Testis (tissue), 3 donors: Measurements from ENCODE around the gene MS4A6E. TPM values are rescaled to one million over a fixed set of nuclear protein-coding genes. Genes with fewer than 3 reads are reported as not detected.
"Not testable (repeated sequence)": the region's sequence is repeated elsewhere in the genome, so short reads cannot be mapped to it uniquely, and the experiment has no call there.

Experiments used
- DNase-seq: peaks from one replicate; pipeline ENCODE4 v3.0.0-alpha.2; 2019
- H3K27ac ChIP-seq, 2 donors: fragments of 200-600 bp; sonication (generic); one replicate each; pipeline ENCODE4 v1.5.1; 2019
- H3K27me3 ChIP-seq: fragments of 200-600 bp; sonication (generic); one replicate; pipeline ENCODE4 v1.5.1; 2019
- H3K36me3 ChIP-seq: fragments of 200-600 bp; sonication (generic); one replicate; pipeline ENCODE4 v1.5.1; 2017; ENCODE audit warnings: low read depth; ENCODE audit errors: missing control alignments
- H3K4me1 ChIP-seq: fragments of 200-600 bp; sonication (generic); one replicate; pipeline ENCODE4 v1.5.1; 2019
- H3K4me3 ChIP-seq, 2 donors: fragments of 200-600 bp; sonication (generic); one replicate each; pipeline ENCODE4 v1.5.1; 2017 to 2019
- H3K9me3 ChIP-seq: fragments of 200-600 bp; sonication (generic); one replicate; pipeline ENCODE4 v1.5.1; 2017
- CTCF ChIP-seq, 3 experiments: fragments of 450-650 bp in 2 of 3; fragments of 200-600 bp in 1 of 3; sonication (generic) in 1 of 3; IDR thresholded peaks; one replicate each; pipeline ENCODE4 v1.5.1; 2016 to 2019; ENCODE audit warnings: antibody characterized with exemption in 3 of 3, mild to moderate bottlenecking in 2 of 3, moderate library complexity in 1 of 3
- POLR2A ChIP-seq: fragments of 450-650 bp; IDR thresholded peaks from one replicate; pipeline ENCODE4 v1.6.1; 2017; ENCODE audit warnings: antibody characterized with exemption, mild to moderate bottlenecking, moderate library complexity
- WGBS, 2 donors: methylation state at CpG; one replicate each; pipeline ENCODE4 v1.1.5; 2018; 5-methylcytosine and 5-hydroxymethylcytosine counted together
- intact Hi-C: fragments of 100-400 bp; cut with DNase I; formaldehyde crosslinking; loops from one replicate; pipeline ENCODE4 v1.15.1; 2023; ENCODE audit warnings: low total_unique reads
- polyA plus RNA-seq: library from polyadenylated mRNA; stranded (reverse); fragments of 350-450 nt; fragmentation: Illumina TruSeq; extraction: RNeasy Lipid Tissue Mini Kit (QIAGEN cat#74804); gene quantifications from one replicate; pipeline ENCODE4 v1.2.3, GENCODE V29; 2014; ENCODE audit warnings: low read depth, low replicate concordance; ENCODE audit not compliant: insufficient read depth
- total RNA-seq, 2 donors: library from RNA; depleted of rRNA; stranded (reverse); fragments of >200 nt; gene quantifications; one replicate each; pipeline ENCODE4 v1.2.3, GENCODE V29; 2016

Gene MS4A6E
- total and polyA plus RNA-seq, 3 donors from 2014 or later = 31.4 to 167 (median 75.4) TPM

- Histone ChIP-seq H3K27me3 (no peaks in the 10 kb centered on the region), H3K9me3 (no peaks in the 10 kb centered on the region), H3K4me3 (no peak overlapping the region), H3K36me3 (no peaks in the 10 kb centered on the region), H3K4me1 (no peaks in the 10 kb centered on the region), H3K27ac (no peak overlapping the region)
- intact Hi-C loops = no loop called here
- DNase-seq = no peak
- TF ChIP-seq CTCF (IDR thresholded peaks at IDR 0.05) (no peak), POLR2A (no peak)
- 83 to 100% methylated on average over 1 of the region's 1 CpG for WGBS, 2 donors
These were observed 38.5 kb upstream of the MS4A6E start for GRCh38 chr11:60288531-60288930.

- WGBS, 2 donors = 82 to 93% methylated on average over 2 of the region's 2 CpGs
These were observed 34.9 kb upstream of the MS4A6E start for GRCh38 chr11:60292145-60292544.

GRCh38 chr11:60301178-60301577 lies 25.9 kb upstream of the MS4A6E start:
- Histone ChIP-seq H3K4me3 (no peak overlapping the region), H3K9me3 (no peaks in the 10 kb centered on the region), H3K36me3 (no peaks in the 10 kb centered on the region), H3K4me1 (no peaks in the 10 kb centered on the region), H3K27me3 (no peaks in the 10 kb centered on the region), H3K27ac (no peak overlapping the region)
- no peak for TF ChIP-seq POLR2A
- no peak for DNase-seq
- 93 to 97% methylated on average over 3 of the region's 3 CpGs for WGBS, 2 donors
- intact Hi-C loops = no loop called here

More at GRCh38 chr11:60292145-60292544, 34.9 kb upstream of the MS4A6E start:
- no peaks in the 10 kb centered on the region for H3K9me3 ChIP-seq
- DNase-seq = no peak
- no peak overlapping the region for H3K27ac ChIP-seq
- TF ChIP-seq CTCF (IDR thresholded peaks at IDR 0.05) (no peak), POLR2A (no peak)
- no peaks in the 10 kb centered on the region for H3K4me1 ChIP-seq
- no peak overlapping the region for H3K4me3 ChIP-seq
- H3K27me3 ChIP-seq = no peaks in the 10 kb centered on the region
- no peaks in the 10 kb centered on the region for H3K36me3 ChIP-seq
- intact Hi-C loops = no loop called here

GRCh38 chr11:60301884-60302283 lies 25.2 kb upstream of the MS4A6E start:
- DNase-seq, H3K27me3 ChIP-seq, intact Hi-C loops, H3K4me1 ChIP-seq, H3K4me3 ChIP-seq, H3K36me3 ChIP-seq, H3K9me3 ChIP-seq, H3K27ac ChIP-seq: not testable (repeated sequence)
- WGBS, 2 donors = 90 to 91% methylated on average over 6 of the region's 6 CpGs

- Histone ChIP-seq H3K36me3 (no peaks in the 10 kb centered on the region), H3K4me1 (no peaks in the 10 kb centered on the region), H3K4me3 (no peak overlapping the region), H3K9me3 (no peaks in the 10 kb centered on the region), H3K27me3 (no peaks in the 10 kb centered on the region), H3K27ac (no peak overlapping the region)
- intact Hi-C loops = no loop called here
- TF ChIP-seq CTCF (IDR thresholded peaks at IDR 0.05) = no peak
- TF ChIP-seq POLR2A = no peak
- no peak for DNase-seq
- 88 to 89% methylated on average over 5 of the region's 5 CpGs for WGBS, 2 donors
These were observed 23.4 kb upstream of the MS4A6E start for GRCh38 chr11:60303661-60304060.

- Histone ChIP-seq H3K27me3 (no peaks in the 10 kb centered on the region), H3K36me3 (no peaks in the 10 kb centered on the region), H3K9me3 (no peaks in the 10 kb centered on the region), H3K4me1 (no peaks in the 10 kb centered on the region), H3K4me3 (no peak overlapping the region), H3K27ac (no peak overlapping the region)
- WGBS, 2 donors = 59 to 79% methylated on average over 3 of the region's 3 CpGs
- TF ChIP-seq POLR2A = no peak
- no peak for TF ChIP-seq CTCF (IDR thresholded peaks at IDR 0.05)
- no peak for DNase-seq
- intact Hi-C loops = no loop called here
These were observed 21.0 kb upstream of the MS4A6E start for GRCh38 chr11:60305906-60306619.
